Measurements from ENCODE around the gene BCOR.

- TF ChIP-seq JUND (IDR thresholded peaks at IDR 0.05): no peak
- no peak for TF ChIP-seq CTCF (IDR thresholded peaks at IDR 0.05 in 2 of 3, conservative IDR thresholded peaks at IDR 0.05 in 1 of 3; ENCODE audit: borderline replicate concordance in 1 of 3, insufficient read depth in 1 of 3, low read depth in 2 of 3, low read length in 2 of 3)
- no peak for TF ChIP-seq ZNF274 (IDR thresholded peaks at IDR 0.05; ENCODE audit: low read depth, low read length)
- TF ChIP-seq YY1 (IDR thresholded peaks at IDR 0.05; ENCODE audit: extremely low read depth, insufficient replicate concordance, low read depth, low read length): no peak
- TF ChIP-seq SRF (IDR thresholded peaks at IDR 0.05; ENCODE audit: low read depth): no peak
- no peak for TF ChIP-seq ZBTB33 (IDR thresholded peaks at IDR 0.05; ENCODE audit: extremely low read depth, insufficient replicate concordance, low read length)
Observed at GRCh38 chrX:40122487-40122886, 24.7 kb upstream of the BCOR start.
